Upper lobe of left lung (tissue), 4 donors: ENCODE data around the gene ZDHHC5.

Experiments
- CTCF ChIP-seq, 6 experiments: fragments of 450-650 bp in 4 of 6; fragments of 200-600 bp in 2 of 6; sonication (generic) in 2 of 6; IDR thresholded peaks; one replicate each; pipeline ENCODE4 v1.5.1; 2016 to 2019; ENCODE audit warnings: antibody characterized with exemption in 6 of 6
- EP300 ChIP-seq, 4 donors: sonication (generic); formaldehyde crosslinking; IDR thresholded peaks; one replicate each; pipeline ENCODE4 v1.5.1; 2017; ENCODE audit warnings: antibody characterized with exemption in 4 of 4, control low read depth in 2 of 4
- POLR2A ChIP-seq, 4 donors: fragments of 450-650 bp; IDR thresholded peaks; one replicate each; pipeline ENCODE4 v1.5.1; 2016 to 2017; ENCODE audit warnings: antibody characterized with exemption in 4 of 4, mild to moderate bottlenecking in 2 of 4
- POLR2AphosphoS5 ChIP-seq, 2 donors: sonication (generic); formaldehyde crosslinking; IDR thresholded peaks; one replicate each; pipeline ENCODE4 v1.5.1; 2017; ENCODE audit warnings: antibody characterized with exemption in 2 of 2

- TF ChIP-seq CTCF (IDR thresholded peaks at IDR 0.05), result no peak
- TF ChIP-seq POLR2A (IDR thresholded peaks at IDR 0.05), result no peak
- TF ChIP-seq POLR2AphosphoS5 (IDR thresholded peaks at IDR 0.05), result no peak
- TF ChIP-seq EP300 (IDR thresholded peaks at IDR 0.05), result no peak
These were observed 79.0 kb downstream of the ZDHHC5 start for GRCh38 chr11:57746920-57747319.
